ENCODE results near the gene ASIC3.
"Not testable (repeated sequence)": the region's sequence is repeated elsewhere in the genome, so short reads cannot be mapped to it uniquely, and the experiment has no call there.

ASIC3 gene

GRCh38 chr7:151019130-151019447 lies 29.2 kb upstream of the ASIC3 start:
- peaks cover 2% of the 10 kb centered on the region for H3K36me3 Mint-ChIP-seq (ENCODE audit: low read depth)
- peaks cover 38% of the 10 kb centered on the region for H3K4me1 Mint-ChIP-seq (ENCODE audit: low read depth)
- H3K27ac Mint-ChIP-seq: no peak overlapping the region
- H3K27me3 Mint-ChIP-seq (ENCODE audit: low read depth): peaks cover 33% of the 10 kb centered on the region
- H3K9me3 Mint-ChIP-seq: no peaks in the 10 kb centered on the region
- H3K4me3 Mint-ChIP-seq: peak overlapping the region; percentile 32

- Mint-ChIP-seq H3K27me3 (ENCODE audit: low read depth) (peaks cover 33% of the 10 kb centered on the region), H3K4me1 (ENCODE audit: low read depth) (peaks cover 26% of the 10 kb centered on the region), H3K4me3 (no peak overlapping the region), H3K27ac (no peak overlapping the region), H3K36me3 (ENCODE audit: low read depth) (no peaks in the 10 kb centered on the region), H3K9me3 (no peaks in the 10 kb centered on the region)
Observed at GRCh38 chr7:151020231-151020630, 28.1 kb upstream of the ASIC3 start.

- H3K4me3 Mint-ChIP-seq: no peak overlapping the region
- H3K36me3 Mint-ChIP-seq (ENCODE audit: low read depth): no peaks in the 10 kb centered on the region
- peaks cover 25% of the 10 kb centered on the region for H3K27me3 Mint-ChIP-seq (ENCODE audit: low read depth)
- H3K9me3 Mint-ChIP-seq: no peaks in the 10 kb centered on the region
- no peak overlapping the region for H3K27ac Mint-ChIP-seq
- H3K4me1 Mint-ChIP-seq (ENCODE audit: low read depth): peaks cover 16% of the 10 kb centered on the region
Observed at GRCh38 chr7:151023232-151023631, 25.1 kb upstream of the ASIC3 start.

GRCh38 chr7:151024435-151025056 lies 23.8 kb upstream of the ASIC3 start, which contains the start of gene ATG9B:
ATG9B (minus strand) TSS chr7:151024494; CDS start chr7:151024423, 71 bp downstream.
- Mint-ChIP-seq H3K4me1 (ENCODE audit: low read depth) (peaks cover 16% of the 10 kb centered on the region), H3K4me3 (no peak within 1 kb of the TSS), H3K9me3 (no peaks in the 10 kb centered on the region), H3K27ac (no peak within 1 kb of the TSS), H3K27me3 (ENCODE audit: low read depth) (peaks cover 17% of the 10 kb centered on the region), H3K36me3 (ENCODE audit: low read depth) (peaks cover 2% of the 10 kb centered on the region)

- Mint-ChIP-seq H3K9me3 (no peaks in the 10 kb centered on the region), H3K4me3 (peak overlapping the region; percentile 30), H3K36me3 (ENCODE audit: low read depth) (peaks cover 2% of the 10 kb centered on the region), H3K27me3 (ENCODE audit: low read depth) (peaks cover 3% of the 10 kb centered on the region), H3K4me1 (ENCODE audit: low read depth) (peaks cover 20% of the 10 kb centered on the region), H3K27ac (peak overlapping the region; percentile 50)
Observed at GRCh38 chr7:151025924-151026671, 22.2 kb upstream of the ASIC3 start.

GRCh38 chr7:151026771-151027727 lies 21.3 kb upstream of the ASIC3 start:
- Mint-ChIP-seq H3K4me3 (peak overlapping the region; percentile 95), H3K4me1 (ENCODE audit: low read depth) (peaks cover 20% of the 10 kb centered on the region), H3K27ac (peak overlapping the region; percentile 92)
- not testable (repeated sequence) for H3K9me3 Mint-ChIP-seq; H3K36me3 Mint-ChIP-seq (ENCODE audit: low read depth); H3K27me3 Mint-ChIP-seq (ENCODE audit: low read depth)

GRCh38 chr7:151027728-151028130 lies 20.6 kb upstream of the ASIC3 start:
- not testable (repeated sequence) for H3K36me3 Mint-ChIP-seq (ENCODE audit: low read depth); H3K27me3 Mint-ChIP-seq (ENCODE audit: low read depth); H3K9me3 Mint-ChIP-seq
- H3K4me1 Mint-ChIP-seq (ENCODE audit: low read depth): peaks cover 20% of the 10 kb centered on the region
- H3K27ac Mint-ChIP-seq: peak overlapping the region; percentile 92
- peak overlapping the region; percentile 95 for H3K4me3 Mint-ChIP-seq

GRCh38 chr7:151028131-151028947 lies 20.0 kb upstream of the ASIC3 start, which contains the start of gene ABCB8:
ABCB8 (plus strand) TSS chr7:151028450; CDS start chr7:151028516, 66 bp downstream.
- no peaks in the 10 kb centered on the region for H3K27me3 Mint-ChIP-seq (ENCODE audit: low read depth)
- peaks cover 20% of the 10 kb centered on the region for H3K4me1 Mint-ChIP-seq (ENCODE audit: low read depth)
- peak within 1 kb of the TSS; percentile 94 for H3K27ac Mint-ChIP-seq
- H3K4me3 Mint-ChIP-seq: peak within 1 kb of the TSS; percentile 95
- H3K9me3 Mint-ChIP-seq: no peaks in the 10 kb centered on the region
- H3K36me3 Mint-ChIP-seq (ENCODE audit: low read depth): peaks cover 2% of the 10 kb centered on the region

- Mint-ChIP-seq H3K36me3 (ENCODE audit: low read depth) (peaks cover 2% of the 10 kb centered on the region), H3K27ac (peak overlapping the region; percentile 94), H3K9me3 (no peaks in the 10 kb centered on the region), H3K4me1 (ENCODE audit: low read depth) (peaks cover 20% of the 10 kb centered on the region), H3K27me3 (ENCODE audit: low read depth) (no peaks in the 10 kb centered on the region), H3K4me3 (peak overlapping the region; percentile 95)
Observed at GRCh38 chr7:151028948-151029501, 19.3 kb upstream of the ASIC3 start.

- H3K36me3 Mint-ChIP-seq (ENCODE audit: low read depth): peaks cover 2% of the 10 kb centered on the region
- peaks cover 20% of the 10 kb centered on the region for H3K4me1 Mint-ChIP-seq (ENCODE audit: low read depth)
- no peaks in the 10 kb centered on the region for H3K9me3 Mint-ChIP-seq
- H3K27me3 Mint-ChIP-seq (ENCODE audit: low read depth): no peaks in the 10 kb centered on the region
- no peak overlapping the region for H3K4me3 Mint-ChIP-seq
- H3K27ac Mint-ChIP-seq: no peak overlapping the region
Observed at GRCh38 chr7:151031011-151031410, 17.3 kb upstream of the ASIC3 start.

- Mint-ChIP-seq H3K36me3 (ENCODE audit: low read depth) (peaks cover 9% of the 10 kb centered on the region), H3K27ac (no peak overlapping the region), H3K4me1 (ENCODE audit: low read depth) (peaks cover 12% of the 10 kb centered on the region), H3K4me3 (no peak overlapping the region), H3K27me3 (ENCODE audit: low read depth) (no peaks in the 10 kb centered on the region), H3K9me3 (no peaks in the 10 kb centered on the region)
Observed at GRCh38 chr7:151032936-151033863, 15.1 kb upstream of the ASIC3 start.

GRCh38 chr7:151033864-151034249 lies 14.5 kb upstream of the ASIC3 start:
- Mint-ChIP-seq H3K27ac (no peak overlapping the region), H3K4me1 (ENCODE audit: low read depth) (peaks cover 9% of the 10 kb centered on the region), H3K27me3 (ENCODE audit: low read depth) (no peaks in the 10 kb centered on the region), H3K9me3 (no peaks in the 10 kb centered on the region), H3K4me3 (no peak overlapping the region), H3K36me3 (ENCODE audit: low read depth) (peaks cover 7% of the 10 kb centered on the region)
